PFSK-1 (cell line): ENCODE results near the gene SUSD6.

Source experiments
- POLR2AphosphoS5 ChIP-seq: IDR thresholded peaks from 2 replicates; pipeline ENCODE4 v1.6.1; 2012; ENCODE audit warnings: low read depth, mild to moderate bottlenecking, control low read depth, low read length, moderate library complexity
- REST ChIP-seq, 2 experiments: IDR thresholded peaks; 2 replicates each; pipeline versions ENCODE4 v1.6.1 to v1.8.0; 2011 to 2012; ENCODE audit warnings: low read depth in 2 of 2, low read length in 2 of 2, control low read depth in 1 of 2, inconsistent platforms in 1 of 2, mild to moderate bottlenecking in 1 of 2, moderate library complexity in 1 of 2; ENCODE audit not compliant: insufficient read depth in 1 of 2
- SIN3A ChIP-seq: IDR thresholded peaks from 2 replicates; pipeline ENCODE4 v1.6.1; 2012; ENCODE audit warnings: mild to moderate bottlenecking, low read length, moderate library complexity, borderline replicate concordance; ENCODE audit not compliant: insufficient read depth
- TAF1 ChIP-seq: IDR thresholded peaks from 2 replicates; pipeline ENCODE4 v1.6.1; 2012; ENCODE audit warnings: low read length, control low read depth, borderline replicate concordance; ENCODE audit not compliant: insufficient read depth

- no peak for TF ChIP-seq REST (IDR thresholded peaks at IDR 0.05; ENCODE audit: insufficient read depth in 1 of 2, low read depth in 2 of 2, low read length in 2 of 2)
- no peak for TF ChIP-seq SIN3A
- no peak for TF ChIP-seq POLR2AphosphoS5
- no peak for TF ChIP-seq TAF1
Measured at GRCh38 chr14:69711065-69711464, 99.7 kb downstream of the SUSD6 start.
